Measurements from ENCODE around the gene EPHX1. TPM values are rescaled to one million over a fixed set of nuclear protein-coding genes. Genes with fewer than 3 reads are reported as not detected.

EPHX1 gene
- total and polyA plus RNA-seq, 10 of the 15 experiments (the other 5 are each of a cell fraction or from before 2014, with no cell fraction given) = 0.33 to 2.9 (median 0.78) TPM; not detected in 2

DNA sequence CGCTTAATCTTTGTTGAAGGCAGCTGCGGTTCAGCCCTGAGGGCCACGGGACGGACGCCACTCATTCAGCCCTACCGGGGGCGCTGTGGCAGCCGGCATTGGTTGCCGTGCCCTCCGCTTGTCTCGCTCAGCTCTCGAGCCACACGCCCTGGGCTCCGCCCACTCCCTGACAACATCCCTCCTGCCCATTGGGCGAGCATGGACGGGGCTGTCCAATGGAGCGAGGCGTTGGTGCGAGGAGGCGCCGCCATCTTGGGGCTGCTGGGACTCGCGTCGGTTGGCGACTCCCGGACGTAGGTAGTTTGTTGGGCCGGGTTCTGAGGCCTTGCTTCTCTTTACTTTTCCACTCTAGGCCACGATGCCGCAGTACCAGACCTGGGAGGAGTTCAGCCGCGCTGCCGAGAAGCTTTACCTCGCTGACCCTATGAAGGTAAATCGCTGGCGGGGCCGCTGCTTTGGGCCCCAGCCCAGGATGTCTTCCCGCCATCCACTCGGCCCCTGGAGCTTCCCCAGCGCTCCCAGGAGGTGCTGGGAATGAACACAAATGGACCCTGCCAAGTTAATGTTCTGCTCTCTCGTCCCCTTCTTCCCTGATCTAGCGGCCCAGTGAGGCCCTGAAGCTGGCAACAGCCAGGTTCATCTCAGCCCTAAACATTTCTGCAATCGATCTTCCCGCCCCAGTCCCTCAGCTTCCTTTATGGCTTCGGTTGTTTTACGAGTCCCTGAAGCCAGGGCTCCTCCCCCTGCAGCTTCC, 32.2 kb upstream of the EPHX1 start, which contains the start of gene SRP9:
SRP9 (plus strand) TSS at position 244 of the 754 bp plus-strand sequence; CDS start at position 359, 115 bp downstream.
- Histone ChIP-seq H2AFZ (ENCODE audit: control insufficient read depth, low read depth, low read length) (peak within 1 kb of the TSS; percentile 97), H3K4me1 (ENCODE audit: control insufficient read depth, insufficient read depth, low read length) (no peaks in the 10 kb centered on the region), H3K9me3 (replicated peaks; ENCODE audit: control insufficient read depth, insufficient read depth, low read length) (no peaks in the 10 kb centered on the region; the same call in 2 of the 3 replicates), H3K9ac (ENCODE audit: control insufficient read depth, insufficient read depth, low read length) (peak within 1 kb of the TSS; percentile 95), H4K20me1 (ENCODE audit: control insufficient read depth, insufficient read depth) (no peaks in the 10 kb centered on the region; the same call in 1 of the 2 replicates), H3K27me3 (replicated peaks in 1 of 2; ENCODE audit: control insufficient read depth in 2 of 2, insufficient read depth in 2 of 2, low read length in 1 of 2) (no peaks in the 10 kb centered on the region), H3K4me3 (peak within 1 kb of the TSS; percentile 87), H3K27ac (ENCODE audit: control insufficient read depth, insufficient read depth) (peak within 1 kb of the TSS; percentile 96), H3K4me2 (ENCODE audit: control insufficient read depth, insufficient read depth) (peak within 1 kb of the TSS; percentile 73), H3K36me3 (ENCODE audit: control insufficient read depth in 2 of 2, insufficient read depth in 2 of 2, low read length in 1 of 2) (0 out of 4 replicates have a peak, but pooled peaks cover 0 to 5% of the 10 kb centered on the region in 2 experiments), H3K79me2 (ENCODE audit: control insufficient read depth, insufficient read depth, low read length) (peaks cover 47% of the 10 kb centered on the region)
- ATAC-seq = peak; percentile 99
- CTCF ChIA-PET = interaction anchor here (0.6 to 6.2 kb wide), 49 partner anchors 8 to 613 kb away, joined by 3 to 57 read pairs (median 4); partner anchors contain the start of genes EPHX1, PYCR2, SDE2 and TMEM63A
- FAIRE-seq = peak; percentile 97
- in situ Hi-C loops (cut with MboI) = loop anchor here (5.0 to 10.0 kb wide), 2 partner anchors 135 to 303 kb away; no protein-coding TSS in a partner anchor
- RAD21 ChIA-PET (ENCODE audit: unreplicated experiment) = interaction anchor here (0.7 to 5.2 kb wide), 17 partner anchors 9 to 1786 kb away, joined by 3 to 39 read pairs (median 4); partner anchors contain the start of genes EPHX1, LEFTY1 and TMEM63A
- BruUV-seq (replicated peaks) = TSS peak; percentile 95
- intact Hi-C loops (cut with micrococcal nuclease; ENCODE audit: unreplicated experiment) = loop anchor here (1.0 to 10.0 kb wide), 3 partner anchors 71 to 337 kb away; partner anchors contain the start of gene PYCR2
- SMC1A ChIA-PET (ENCODE audit: uncharacterized antibody, unreplicated experiment) = interaction anchor here (0.5 to 3.5 kb wide), 17 partner anchors 8 to 741 kb away, joined by 3 to 29 read pairs (median 4); partner anchors contain the start of genes PYCR2 and TMEM63A
- DNase-seq (ENCODE audit: low read depth, low spot score) = peak; percentile 97
- POLR2A ChIA-PET = interaction anchor here (0.6 to 3.8 kb wide), 9 partner anchors 13 to 310 kb away, joined by 3 to 30 read pairs (median 5); partner anchors contain the start of gene TMEM63A
- WGBS (ENCODE audit: insufficient coverage, insufficient replicate concordance, low lambda C conversion rate, missing lambda C conversion rate) = under 1% methylated on average over 44 of the region's 46 CpGs
- TF ChIP-seq SMARCA5 (IDR thresholded peaks at IDR 0.05) (peak; percentile 85; the same call in 1 of the 2 replicates), SMAD1 (IDR thresholded peaks at IDR 0.05; ENCODE audit: low read depth, partially characterized antibody) (peak; percentile 13), RBBP5 (conservative IDR thresholded peaks at IDR 0.05) (no peak), SUZ12 (IDR thresholded peaks at IDR 0.05; ENCODE audit: unreplicated experiment) (no peak), RUNX3 (IDR thresholded peaks at IDR 0.05; ENCODE audit: low read length) (peak; percentile 81), CHD2 (IDR thresholded peaks at IDR 0.05; ENCODE audit: borderline replicate concordance, low read depth, low read length) (peak; percentile 92), EED (IDR thresholded peaks at IDR 0.05; ENCODE audit: low read depth) (peak; percentile 77; the same call in 1 of the 2 replicates), FOS (IDR thresholded peaks at IDR 0.05; ENCODE audit: borderline replicate concordance, extremely low read depth, insufficient read length) (peak; percentile 46), CEBPB (IDR thresholded peaks at IDR 0.05; ENCODE audit: borderline replicate concordance in 1 of 2, low read depth in 2 of 2, low read length in 2 of 2) (no peak), POLR2A (IDR thresholded peaks at IDR 0.05; ENCODE audit: low read depth, low read length) (peak; percentile 92), TARDBP (IDR thresholded peaks at IDR 0.05; ENCODE audit: borderline replicate concordance) (0 out of 2 replicates have a peak, but pooled peaks have one; percentile 45), ZNF207 (IDR thresholded peaks at IDR 0.05; ENCODE audit: borderline replicate concordance) (peak; percentile 69; the same call in 1 of the 2 replicates), IKZF2 (IDR thresholded peaks at IDR 0.05) (peak; percentile 61 to 63; a peak in 3 of 4 replicates)
- TF ChIP-seq, protein P1, sequence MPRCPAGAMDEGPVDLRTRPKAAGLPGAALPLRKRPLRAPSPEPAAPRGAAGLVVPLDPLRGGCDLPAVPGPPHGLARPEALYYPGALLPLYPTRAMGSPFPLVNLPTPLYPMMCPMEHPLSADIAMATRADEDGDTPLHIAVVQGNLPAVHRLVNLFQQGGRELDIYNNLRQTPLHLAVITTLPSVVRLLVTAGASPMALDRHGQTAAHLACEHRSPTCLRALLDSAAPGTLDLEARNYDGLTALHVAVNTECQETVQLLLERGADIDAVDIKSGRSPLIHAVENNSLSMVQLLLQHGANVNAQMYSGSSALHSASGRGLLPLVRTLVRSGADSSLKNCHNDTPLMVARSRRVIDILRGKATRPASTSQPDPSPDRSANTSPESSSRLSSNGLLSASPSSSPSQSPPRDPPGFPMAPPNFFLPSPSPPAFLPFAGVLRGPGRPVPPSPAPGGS (IDR thresholded peaks at IDR 0.05; ENCODE audit: borderline replicate concordance, insufficient read depth, low read depth, low read length, poor library complexity, severe bottlenecking) = no peak
- TF ChIP-seq, protein P2, sequence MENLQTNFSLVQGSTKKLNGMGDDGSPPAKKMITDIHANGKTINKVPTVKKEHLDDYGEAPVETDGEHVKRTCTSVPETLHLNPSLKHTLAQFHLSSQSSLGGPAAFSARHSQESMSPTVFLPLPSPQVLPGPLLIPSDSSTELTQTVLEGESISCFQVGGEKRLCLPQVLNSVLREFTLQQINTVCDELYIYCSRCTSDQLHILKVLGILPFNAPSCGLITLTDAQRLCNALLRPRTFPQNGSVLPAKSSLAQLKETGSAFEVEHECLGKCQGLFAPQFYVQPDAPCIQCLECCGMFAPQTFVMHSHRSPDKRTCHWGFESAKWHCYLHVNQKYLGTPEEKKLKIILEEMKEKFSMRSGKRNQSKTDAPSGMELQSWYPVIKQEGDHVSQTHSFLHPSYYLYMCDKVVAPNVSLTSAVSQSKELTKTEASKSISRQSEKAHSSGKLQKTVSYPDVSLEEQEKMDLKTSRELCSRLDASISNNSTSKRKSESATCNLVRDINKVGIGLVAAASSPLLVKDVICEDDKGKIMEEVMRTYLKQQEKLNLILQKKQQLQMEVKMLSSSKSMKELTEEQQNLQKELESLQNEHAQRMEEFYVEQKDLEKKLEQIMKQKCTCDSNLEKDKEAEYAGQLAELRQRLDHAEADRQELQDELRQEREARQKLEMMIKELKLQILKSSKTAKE (IDR thresholded peaks at IDR 0.05; ENCODE audit: low read depth, poor library complexity, severe bottlenecking) = no peak
- TF ChIP-seq, protein P3, sequence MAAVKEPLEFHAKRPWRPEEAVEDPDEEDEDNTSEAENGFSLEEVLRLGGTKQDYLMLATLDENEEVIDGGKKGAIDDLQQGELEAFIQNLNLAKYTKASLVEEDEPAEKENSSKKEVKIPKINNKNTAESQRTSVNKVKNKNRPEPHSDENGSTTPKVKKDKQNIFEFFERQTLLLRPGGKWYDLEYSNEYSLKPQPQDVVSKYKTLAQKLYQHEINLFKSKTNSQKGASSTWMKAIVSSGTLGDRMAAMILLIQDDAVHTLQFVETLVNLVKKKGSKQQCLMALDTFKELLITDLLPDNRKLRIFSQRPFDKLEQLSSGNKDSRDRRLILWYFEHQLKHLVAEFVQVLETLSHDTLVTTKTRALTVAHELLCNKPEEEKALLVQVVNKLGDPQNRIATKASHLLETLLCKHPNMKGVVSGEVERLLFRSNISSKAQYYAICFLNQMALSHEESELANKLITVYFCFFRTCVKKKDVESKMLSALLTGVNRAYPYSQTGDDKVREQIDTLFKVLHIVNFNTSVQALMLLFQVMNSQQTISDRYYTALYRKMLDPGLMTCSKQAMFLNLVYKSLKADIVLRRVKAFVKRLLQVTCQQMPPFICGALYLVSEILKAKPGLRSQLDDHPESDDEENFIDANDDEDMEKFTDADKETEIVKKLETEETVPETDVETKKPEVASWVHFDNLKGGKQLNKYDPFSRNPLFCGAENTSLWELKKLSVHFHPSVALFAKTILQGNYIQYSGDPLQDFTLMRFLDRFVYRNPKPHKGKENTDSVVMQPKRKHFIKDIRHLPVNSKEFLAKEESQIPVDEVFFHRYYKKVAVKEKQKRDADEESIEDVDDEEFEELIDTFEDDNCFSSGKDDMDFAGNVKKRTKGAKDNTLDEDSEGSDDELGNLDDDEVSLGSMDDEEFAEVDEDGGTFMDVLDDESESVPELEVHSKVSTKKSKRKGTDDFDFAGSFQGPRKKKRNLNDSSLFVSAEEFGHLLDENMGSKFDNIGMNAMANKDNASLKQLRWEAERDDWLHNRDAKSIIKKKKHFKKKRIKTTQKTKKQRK (IDR thresholded peaks at IDR 0.05; ENCODE audit: low read depth, low read length) = no peak
